Osteoblast (primary cell): ENCODE results near the gene LMAN2. TPM values are rescaled to one million over a fixed set of nuclear protein-coding genes. Genes with fewer than 3 reads are reported as not detected.

ENCODE experiments used
- DNase-seq: peaks from one replicate; pipeline ENCODE4 v3.0.0; 2011; ENCODE audit warnings: low spot score, mixed read lengths; ENCODE audit not compliant: insufficient read length; ENCODE audit errors: missing footprints
- H2AFZ ChIP-seq: 2 replicates; pipeline ENCODE4 v1.6.0; 2011; ENCODE audit warnings: mild to moderate bottlenecking, low read length
- H3K27ac ChIP-seq: 2 replicates; pipeline ENCODE4 v1.5.1; 2011; ENCODE audit warnings: mild to moderate bottlenecking, low read depth, low read length, moderate library complexity
- H3K27me3 ChIP-seq: 2 replicates; pipeline ENCODE4 v1.6.0; 2012; ENCODE audit warnings: mild to moderate bottlenecking, control low read depth, inconsistent platforms, low read length, moderate library complexity; ENCODE audit not compliant: insufficient read depth
- H3K36me3 ChIP-seq: 2 replicates; pipeline ENCODE4 v1.5.1; 2011; ENCODE audit warnings: mild to moderate bottlenecking, low read length, control low read depth, moderate library complexity; ENCODE audit not compliant: insufficient read depth
- H3K4me1 ChIP-seq: 2 replicates; pipeline ENCODE4 v1.5.1; 2011; ENCODE audit warnings: mild to moderate bottlenecking, low read length, control low read depth, moderate library complexity; ENCODE audit not compliant: insufficient read depth
- H3K4me2 ChIP-seq: 2 replicates; pipeline ENCODE4 v1.6.0; 2011; ENCODE audit warnings: mild to moderate bottlenecking, low read length; ENCODE audit not compliant: insufficient read depth
- H3K4me3 ChIP-seq: fragments of 200-600 bp; sonication (generic); 3 replicates; pipeline ENCODE4 v1.5.1; 2012; ENCODE audit warnings: mild to moderate bottlenecking, low read length, inconsistent platforms; ENCODE audit not compliant: insufficient read depth
- H3K79me2 ChIP-seq: 2 replicates; pipeline ENCODE4 v1.6.0; 2012; ENCODE audit warnings: mild to moderate bottlenecking, low read length, control low read depth, inconsistent platforms; ENCODE audit not compliant: insufficient read depth
- H3K9me3 ChIP-seq: 2 replicates; pipeline ENCODE4 v1.5.1; 2011; ENCODE audit warnings: low read depth, low read length, control low read depth
- H4K20me1 ChIP-seq: 2 replicates; pipeline ENCODE4 v1.6.0; 2012; ENCODE audit warnings: mild to moderate bottlenecking, low read length, control low read depth; ENCODE audit not compliant: insufficient read depth
- total RNA-seq: library from RNA; depleted of rRNA; stranded (reverse); fragments of >200 nt; gene quantifications from 2 replicates; pipeline ENCODE4 v1.2.3, GENCODE V29; 2012
- TF ChIP-seq, protein P1 (sequence below): IDR thresholded peaks from 2 replicates; pipeline ENCODE4 v1.5.1; 2011; ENCODE audit warnings: mild to moderate bottlenecking, low read depth, low read length, moderate library complexity; ENCODE audit errors: extremely low read depth

Gene LMAN2
- total RNA-seq, 1 donor = 356 TPM

DNA sequence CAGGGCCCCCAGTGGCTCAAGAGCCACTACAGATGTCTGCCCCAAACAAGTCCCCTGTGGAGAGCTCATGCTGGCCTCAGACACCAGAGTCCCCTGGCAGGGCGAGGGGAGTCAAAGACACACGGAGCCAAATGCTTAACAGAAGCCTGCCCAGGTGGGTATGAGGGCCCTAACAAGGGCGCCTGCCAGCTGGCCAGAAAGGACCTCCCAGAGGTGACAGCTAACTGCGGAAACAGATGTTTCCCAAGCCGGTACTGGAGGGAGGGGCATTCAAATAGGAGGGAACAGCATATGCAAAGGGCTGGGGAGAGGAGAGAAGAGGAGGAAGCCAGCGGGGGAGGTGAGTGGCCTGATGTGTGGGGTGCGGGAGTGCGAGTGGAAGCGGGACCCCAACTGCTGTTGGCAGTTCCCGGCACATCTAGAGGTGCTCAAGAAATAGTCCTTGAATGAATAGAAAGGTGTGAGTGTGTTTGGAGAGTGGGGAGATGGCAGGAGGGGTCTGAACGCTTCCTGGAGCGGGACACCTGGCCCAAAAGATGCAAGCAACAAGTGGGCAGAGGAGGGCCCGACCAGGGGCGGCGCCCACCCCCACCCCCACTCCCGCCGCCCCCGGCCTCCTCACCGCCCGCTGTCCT, 40.6 kb downstream of the LMAN2 start:
- Histone ChIP-seq H4K20me1 (peaks cover 21% of the 10 kb centered on the region), H2AFZ (no peak overlapping the region), H3K79me2 (peaks cover 28% of the 10 kb centered on the region), H3K9me3 (no peaks in the 10 kb centered on the region), H3K27ac (no peak overlapping the region), H3K4me3 (peak overlapping the region; percentile 80), H3K4me2 (peak overlapping the region; percentile 95), H3K27me3 (no peaks in the 10 kb centered on the region), H3K4me1 (peaks cover 29% of the 10 kb centered on the region), H3K36me3 (peaks cover 25% of the 10 kb centered on the region)
- TF ChIP-seq, protein P1, sequence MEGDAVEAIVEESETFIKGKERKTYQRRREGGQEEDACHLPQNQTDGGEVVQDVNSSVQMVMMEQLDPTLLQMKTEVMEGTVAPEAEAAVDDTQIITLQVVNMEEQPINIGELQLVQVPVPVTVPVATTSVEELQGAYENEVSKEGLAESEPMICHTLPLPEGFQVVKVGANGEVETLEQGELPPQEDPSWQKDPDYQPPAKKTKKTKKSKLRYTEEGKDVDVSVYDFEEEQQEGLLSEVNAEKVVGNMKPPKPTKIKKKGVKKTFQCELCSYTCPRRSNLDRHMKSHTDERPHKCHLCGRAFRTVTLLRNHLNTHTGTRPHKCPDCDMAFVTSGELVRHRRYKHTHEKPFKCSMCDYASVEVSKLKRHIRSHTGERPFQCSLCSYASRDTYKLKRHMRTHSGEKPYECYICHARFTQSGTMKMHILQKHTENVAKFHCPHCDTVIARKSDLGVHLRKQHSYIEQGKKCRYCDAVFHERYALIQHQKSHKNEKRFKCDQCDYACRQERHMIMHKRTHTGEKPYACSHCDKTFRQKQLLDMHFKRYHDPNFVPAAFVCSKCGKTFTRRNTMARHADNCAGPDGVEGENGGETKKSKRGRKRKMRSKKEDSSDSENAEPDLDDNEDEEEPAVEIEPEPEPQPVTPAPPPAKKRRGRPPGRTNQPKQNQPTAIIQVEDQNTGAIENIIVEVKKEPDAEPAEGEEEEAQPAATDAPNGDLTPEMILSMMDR = no peak
- DNase-seq = peak; percentile 83

DNA sequence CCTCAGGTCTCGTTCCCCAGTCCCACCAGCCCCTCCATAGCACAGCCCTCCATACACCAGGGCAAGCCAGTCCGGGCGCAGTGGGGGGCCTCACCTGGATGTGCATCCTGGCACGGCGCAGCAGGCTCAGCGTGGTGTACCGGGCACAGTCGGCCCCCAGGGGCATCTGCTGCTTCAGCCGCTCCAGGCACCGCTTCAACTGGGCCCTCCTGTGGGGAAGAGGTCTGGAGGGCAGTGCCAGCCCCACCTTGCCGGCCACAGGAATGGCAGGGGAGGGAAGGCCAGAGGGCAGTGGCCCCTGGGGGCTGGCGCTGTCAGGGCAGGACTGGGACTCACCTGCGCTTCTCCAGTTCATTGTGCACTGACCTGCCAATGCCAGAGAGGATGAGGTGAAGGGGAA, 41.1 kb downstream of the LMAN2 start:
- H3K36me3 ChIP-seq = peaks cover 30% of the 10 kb centered on the region
- H3K4me2 ChIP-seq = peak overlapping the region; percentile 95

DNA sequence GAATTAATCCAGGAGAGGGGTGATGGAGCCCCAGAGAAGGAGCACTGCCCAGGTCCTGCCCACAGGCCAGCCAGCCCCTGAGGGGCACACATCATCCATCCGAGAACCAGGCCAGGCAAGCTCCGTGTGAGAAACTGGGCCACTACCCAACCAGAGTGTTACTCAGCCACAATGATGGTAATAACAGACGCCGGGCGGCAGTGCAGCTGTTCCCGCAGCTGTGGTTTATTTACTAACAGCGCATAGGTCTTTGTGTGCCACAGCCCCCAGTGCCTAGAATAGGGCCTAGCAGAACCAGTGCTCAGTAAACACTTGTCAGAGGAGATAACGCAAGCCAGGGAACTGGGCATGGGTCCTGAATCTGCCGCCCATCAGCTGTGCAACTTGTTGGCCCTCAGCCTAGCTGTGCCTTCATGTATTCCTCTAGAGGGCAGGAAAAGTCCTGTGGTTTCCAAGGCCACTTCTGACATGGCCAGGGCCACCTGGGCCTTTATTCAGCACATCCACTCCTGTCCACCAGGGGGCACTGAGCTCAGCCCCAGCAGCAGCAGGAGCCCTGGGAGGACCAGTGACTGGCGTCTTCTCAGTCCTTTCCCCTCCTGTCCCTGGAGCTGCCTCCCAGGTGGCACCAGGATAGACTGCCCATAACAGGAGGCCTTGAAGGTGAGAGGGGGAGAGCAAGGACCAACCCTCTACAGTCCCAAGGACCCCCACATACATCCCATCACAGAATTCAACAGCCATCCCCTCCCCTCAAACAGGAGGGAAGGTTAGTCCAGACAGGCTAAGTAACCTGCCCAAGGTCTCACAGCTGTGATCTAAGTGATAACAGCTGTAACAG, 41.9 kb downstream of the LMAN2 start:
- Histone ChIP-seq H2AFZ (no peak overlapping the region), H3K4me2 (peak overlapping the region; percentile 3), H4K20me1 (peaks cover 29% of the 10 kb centered on the region), H3K4me3 (no peak overlapping the region), H3K79me2 (peaks cover 41% of the 10 kb centered on the region), H3K4me1 (peaks cover 35% of the 10 kb centered on the region), H3K27ac (no peak overlapping the region), H3K9me3 (no peaks in the 10 kb centered on the region), H3K36me3 (peaks cover 37% of the 10 kb centered on the region), H3K27me3 (no peaks in the 10 kb centered on the region)
- TF ChIP-seq, protein P1 = peak; percentile 95
- peak; percentile 96 for DNase-seq

More for the DNA sequence above, 41.1 kb downstream of the LMAN2 start:
- TF ChIP-seq, protein P1 = no peak
- H4K20me1 ChIP-seq = peaks cover 26% of the 10 kb centered on the region
- DNase-seq = peak; percentile 77
- H3K27ac ChIP-seq = no peak overlapping the region
- peaks cover 33% of the 10 kb centered on the region for H3K79me2 ChIP-seq
- H2AFZ ChIP-seq = no peak overlapping the region
- peak overlapping the region; percentile 80 for H3K4me3 ChIP-seq
- H3K9me3 ChIP-seq = no peaks in the 10 kb centered on the region
- no peaks in the 10 kb centered on the region for H3K27me3 ChIP-seq
- peaks cover 29% of the 10 kb centered on the region for H3K4me1 ChIP-seq

DNA sequence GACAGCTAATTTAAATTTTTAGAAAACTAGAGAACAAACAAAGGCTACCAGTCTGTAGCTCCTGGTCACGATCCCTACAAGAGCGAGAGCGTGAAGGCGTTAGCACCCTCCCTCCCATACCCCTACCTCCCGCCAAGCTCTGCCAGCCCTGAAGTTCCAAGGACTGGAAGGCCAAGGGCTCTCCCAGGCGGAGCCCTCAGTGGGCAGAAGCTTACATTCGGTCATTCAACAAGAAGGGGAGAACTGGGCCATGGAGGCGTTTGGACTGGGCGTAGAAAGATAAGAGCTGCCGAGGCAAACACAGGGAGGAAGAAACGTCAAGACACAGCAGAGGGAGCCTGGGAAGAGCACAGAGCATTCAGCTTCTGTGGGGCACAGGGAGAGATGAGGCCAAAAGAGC, 42.7 kb downstream of the LMAN2 start:
- Histone ChIP-seq H3K4me1 (peaks cover 39% of the 10 kb centered on the region), H3K4me3 (no peak overlapping the region), H4K20me1 (peaks cover 32% of the 10 kb centered on the region), H3K27ac (no peak overlapping the region), H3K27me3 (no peaks in the 10 kb centered on the region), H3K9me3 (no peaks in the 10 kb centered on the region), H3K36me3 (peaks cover 37% of the 10 kb centered on the region), H3K79me2 (peaks cover 49% of the 10 kb centered on the region), H2AFZ (no peak overlapping the region), H3K4me2 (no peak overlapping the region)
- TF ChIP-seq, protein P1 = no peak
- DNase-seq = no peak
